OCI-LY7 (cell line): Measurements from ENCODE around the gene E2F2.

Source experiments
- EZH2phosphoT487 ChIP-seq: fragments of 200-600 bp; sonication (generic); IDR thresholded peaks from 2 replicates; pipeline ENCODE4 v1.6.1; 2018; ENCODE audit warnings: low read depth, borderline replicate concordance, mild to moderate bottlenecking, mixed run types, antibody characterized with exemption, low read length, moderate library complexity, mixed read lengths
- TF ChIP-seq, protein P1 (sequence below): fragments of 200-600 bp; sonication (generic); conservative IDR thresholded peaks from 2 replicates; pipeline ENCODE4 v1.5.1; 2014; ENCODE audit warnings: mild to moderate bottlenecking, antibody characterized with exemption, low read length, moderate library complexity, mixed read lengths

DNA sequence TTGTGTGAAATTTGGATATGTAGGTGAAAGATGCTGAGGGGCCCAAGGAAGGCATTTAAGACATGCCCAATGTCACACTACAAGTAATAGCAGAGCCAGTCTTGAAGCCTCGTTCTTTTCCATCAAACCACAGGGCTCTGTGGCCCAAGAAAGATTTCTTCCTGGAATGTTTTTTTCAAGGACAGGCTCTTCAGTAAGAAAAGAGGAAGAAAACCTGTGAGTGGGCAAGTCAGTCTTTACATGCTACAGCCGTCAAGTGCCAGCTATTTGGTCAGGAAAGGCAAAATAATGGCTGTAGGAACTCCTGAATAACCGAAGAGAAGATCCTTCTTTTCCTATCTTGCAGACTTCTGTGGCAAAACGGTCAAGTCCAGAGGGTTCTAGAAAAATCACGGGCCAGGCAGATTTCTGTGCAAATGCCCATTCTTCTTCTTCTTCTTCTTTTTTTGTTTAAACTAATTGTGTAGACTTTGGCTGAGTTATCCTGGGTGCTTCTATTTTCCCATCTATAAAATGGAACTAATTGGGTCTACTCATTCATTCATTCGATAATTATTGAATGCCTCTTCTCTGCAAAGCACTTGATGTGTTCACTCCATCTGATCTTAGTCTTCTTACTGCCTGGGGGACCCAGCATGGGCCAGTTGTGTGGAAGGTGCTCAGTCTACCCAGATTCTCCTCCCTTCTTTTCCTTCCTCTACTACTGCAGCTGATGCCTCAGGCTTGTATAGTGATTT lies 30.2 kb upstream of the E2F2 start:
- TF ChIP-seq, protein P1, sequence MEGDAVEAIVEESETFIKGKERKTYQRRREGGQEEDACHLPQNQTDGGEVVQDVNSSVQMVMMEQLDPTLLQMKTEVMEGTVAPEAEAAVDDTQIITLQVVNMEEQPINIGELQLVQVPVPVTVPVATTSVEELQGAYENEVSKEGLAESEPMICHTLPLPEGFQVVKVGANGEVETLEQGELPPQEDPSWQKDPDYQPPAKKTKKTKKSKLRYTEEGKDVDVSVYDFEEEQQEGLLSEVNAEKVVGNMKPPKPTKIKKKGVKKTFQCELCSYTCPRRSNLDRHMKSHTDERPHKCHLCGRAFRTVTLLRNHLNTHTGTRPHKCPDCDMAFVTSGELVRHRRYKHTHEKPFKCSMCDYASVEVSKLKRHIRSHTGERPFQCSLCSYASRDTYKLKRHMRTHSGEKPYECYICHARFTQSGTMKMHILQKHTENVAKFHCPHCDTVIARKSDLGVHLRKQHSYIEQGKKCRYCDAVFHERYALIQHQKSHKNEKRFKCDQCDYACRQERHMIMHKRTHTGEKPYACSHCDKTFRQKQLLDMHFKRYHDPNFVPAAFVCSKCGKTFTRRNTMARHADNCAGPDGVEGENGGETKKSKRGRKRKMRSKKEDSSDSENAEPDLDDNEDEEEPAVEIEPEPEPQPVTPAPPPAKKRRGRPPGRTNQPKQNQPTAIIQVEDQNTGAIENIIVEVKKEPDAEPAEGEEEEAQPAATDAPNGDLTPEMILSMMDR, result no peak
- no peak for TF ChIP-seq EZH2phosphoT487
